Upper lobe of left lung (tissue), 6 donors: ENCODE measurements around the gene ARID5A. TPM values are rescaled to one million over a fixed set of nuclear protein-coding genes. Genes with fewer than 3 reads are reported as not detected.

Source experiments
- ATAC-seq, 2 donors: fragments of 200-7000 bp; cut with Tn5 transposase; one replicate each; pipeline ENCODE4 v1.9.1; 2022; ENCODE audit warnings: mild to moderate bottlenecking in 2 of 2, moderate library complexity in 2 of 2; ENCODE audit not compliant: low FRiP score in 2 of 2
- DNase-seq, 2 donors: peaks; one replicate each; pipeline ENCODE4 v3.0.0-alpha.2; 2019 to 2020
- H3K27ac ChIP-seq, 4 donors: fragments of 200-600 bp; sonication (generic); one replicate each; pipeline ENCODE4 v1.5.1; 2016 to 2019
- H3K27me3 ChIP-seq, 4 donors: fragments of 200-600 bp; sonication (generic); one replicate each; pipeline ENCODE4 v1.5.1; 2017 to 2019
- H3K36me3 ChIP-seq, 4 donors: fragments of 200-600 bp; sonication (generic); one replicate each; pipeline ENCODE4 v1.5.1; 2016 to 2019
- H3K4me1 ChIP-seq, 4 donors: fragments of 200-600 bp; sonication (generic); one replicate each; pipeline ENCODE4 v1.5.1; 2018 to 2019
- H3K4me3 ChIP-seq, 4 donors: fragments of 200-600 bp; sonication (generic); one replicate each; pipeline ENCODE4 v1.5.1; 2017 to 2019; ENCODE audit warnings: mild to moderate bottlenecking in 2 of 4, moderate library complexity in 1 of 4
- H3K9me3 ChIP-seq, 4 donors: fragments of 200-600 bp; sonication (generic); one replicate each; pipeline ENCODE4 v1.5.1; 2018 to 2019
- EP300 ChIP-seq, 4 donors: sonication (generic); formaldehyde crosslinking; IDR thresholded peaks; one replicate each; pipeline ENCODE4 v1.5.1; 2017; ENCODE audit warnings: antibody characterized with exemption in 4 of 4, control low read depth in 2 of 4
- POLR2A ChIP-seq, 4 donors: fragments of 450-650 bp; IDR thresholded peaks; one replicate each; pipeline ENCODE4 v1.5.1; 2016 to 2017; ENCODE audit warnings: antibody characterized with exemption in 4 of 4, mild to moderate bottlenecking in 2 of 4
- POLR2AphosphoS5 ChIP-seq, 2 donors: sonication (generic); formaldehyde crosslinking; IDR thresholded peaks; one replicate each; pipeline ENCODE4 v1.5.1; 2017; ENCODE audit warnings: antibody characterized with exemption in 2 of 2
- WGBS, 2 donors: methylation state at CpG; one replicate each; pipeline ENCODE4 v1.1.5; 2017 to 2018; 5-methylcytosine and 5-hydroxymethylcytosine counted together
- total RNA-seq, 6 donors: library from RNA; depleted of rRNA in 4 of 6; stranded (reverse); fragments of >200 nt in 4 of 6; gene quantifications; one replicate each; pipeline versions ENCODE4 v1.1.0 to v1.2.1, GENCODE V29; 2016 to 2021
- TF ChIP-seq, protein P1 (sequence below), 6 experiments: fragments of 450-650 bp in 4 of 6; fragments of 200-600 bp in 2 of 6; sonication (generic) in 2 of 6; IDR thresholded peaks; one replicate each; pipeline ENCODE4 v1.5.1; 2016 to 2019; ENCODE audit warnings: antibody characterized with exemption in 6 of 6
- donor health status: DM: no; HTN: no; CAD: no; lungs with moderate emphysema.
- donor health status: DM: no; HTN: yes; CAD: no; lungs with severe emphysema.

The ARID5A gene, protein sequence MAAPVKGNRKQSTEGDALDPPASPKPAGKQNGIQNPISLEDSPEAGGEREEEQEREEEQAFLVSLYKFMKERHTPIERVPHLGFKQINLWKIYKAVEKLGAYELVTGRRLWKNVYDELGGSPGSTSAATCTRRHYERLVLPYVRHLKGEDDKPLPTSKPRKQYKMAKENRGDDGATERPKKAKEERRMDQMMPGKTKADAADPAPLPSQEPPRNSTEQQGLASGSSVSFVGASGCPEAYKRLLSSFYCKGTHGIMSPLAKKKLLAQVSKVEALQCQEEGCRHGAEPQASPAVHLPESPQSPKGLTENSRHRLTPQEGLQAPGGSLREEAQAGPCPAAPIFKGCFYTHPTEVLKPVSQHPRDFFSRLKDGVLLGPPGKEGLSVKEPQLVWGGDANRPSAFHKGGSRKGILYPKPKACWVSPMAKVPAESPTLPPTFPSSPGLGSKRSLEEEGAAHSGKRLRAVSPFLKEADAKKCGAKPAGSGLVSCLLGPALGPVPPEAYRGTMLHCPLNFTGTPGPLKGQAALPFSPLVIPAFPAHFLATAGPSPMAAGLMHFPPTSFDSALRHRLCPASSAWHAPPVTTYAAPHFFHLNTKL
- total RNA-seq = 10 to 100 TPM; 18.6 to 57.2 (median 39.7) TPM

DNA sequence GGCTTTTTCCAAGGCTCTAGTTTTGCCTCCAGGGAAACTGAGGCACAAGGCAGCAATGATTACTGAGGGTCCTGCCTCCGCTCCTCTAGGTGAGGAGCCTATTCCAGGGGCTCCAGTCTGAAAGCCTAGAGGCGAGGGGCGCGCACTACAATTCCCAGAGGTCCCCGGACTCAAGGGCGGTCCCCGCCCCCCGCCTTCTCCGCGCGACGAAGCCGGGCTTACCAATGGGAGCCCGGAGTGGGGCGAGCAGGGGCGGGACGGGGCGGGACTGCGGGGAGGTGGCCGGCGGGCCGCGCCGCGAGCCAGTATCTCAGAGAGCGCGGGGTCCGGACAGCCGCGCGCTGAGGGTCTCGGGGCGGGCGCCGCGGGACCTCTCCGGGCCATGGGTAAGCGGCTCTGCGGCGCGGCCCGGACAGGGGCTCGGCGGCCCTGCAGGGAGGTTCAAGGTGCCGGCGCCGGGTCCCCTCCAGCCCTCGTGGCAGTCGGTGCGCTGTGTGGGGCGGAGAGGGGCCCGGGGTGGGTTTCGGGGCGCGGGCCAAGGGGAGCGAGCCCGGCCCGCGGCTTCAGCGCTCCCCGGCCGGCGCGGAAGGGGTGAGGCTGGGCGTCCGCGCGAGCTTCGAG is at the start of gene ARID5A:
TSS of gene ARID5A (plus strand) at position 308 of the 621 bp plus-strand sequence. CDS start at position 383, 75 bp downstream.
- no peaks in the 10 kb centered on the region for H3K9me3 ChIP-seq
- peak; percentile 98 for DNase-seq
- peak; percentile 84 to 97 for TF ChIP-seq POLR2AphosphoS5 (IDR thresholded peaks at IDR 0.05)
- TF ChIP-seq, protein P1, sequence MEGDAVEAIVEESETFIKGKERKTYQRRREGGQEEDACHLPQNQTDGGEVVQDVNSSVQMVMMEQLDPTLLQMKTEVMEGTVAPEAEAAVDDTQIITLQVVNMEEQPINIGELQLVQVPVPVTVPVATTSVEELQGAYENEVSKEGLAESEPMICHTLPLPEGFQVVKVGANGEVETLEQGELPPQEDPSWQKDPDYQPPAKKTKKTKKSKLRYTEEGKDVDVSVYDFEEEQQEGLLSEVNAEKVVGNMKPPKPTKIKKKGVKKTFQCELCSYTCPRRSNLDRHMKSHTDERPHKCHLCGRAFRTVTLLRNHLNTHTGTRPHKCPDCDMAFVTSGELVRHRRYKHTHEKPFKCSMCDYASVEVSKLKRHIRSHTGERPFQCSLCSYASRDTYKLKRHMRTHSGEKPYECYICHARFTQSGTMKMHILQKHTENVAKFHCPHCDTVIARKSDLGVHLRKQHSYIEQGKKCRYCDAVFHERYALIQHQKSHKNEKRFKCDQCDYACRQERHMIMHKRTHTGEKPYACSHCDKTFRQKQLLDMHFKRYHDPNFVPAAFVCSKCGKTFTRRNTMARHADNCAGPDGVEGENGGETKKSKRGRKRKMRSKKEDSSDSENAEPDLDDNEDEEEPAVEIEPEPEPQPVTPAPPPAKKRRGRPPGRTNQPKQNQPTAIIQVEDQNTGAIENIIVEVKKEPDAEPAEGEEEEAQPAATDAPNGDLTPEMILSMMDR (IDR thresholded peaks at IDR 0.05) = peak; percentile 69 to 84 (median 76)
- peak; percentile 75 to 98 (median 95) for TF ChIP-seq POLR2A (IDR thresholded peaks at IDR 0.05)
- TF ChIP-seq EP300 (IDR thresholded peaks at IDR 0.05) = no peak

DNA sequence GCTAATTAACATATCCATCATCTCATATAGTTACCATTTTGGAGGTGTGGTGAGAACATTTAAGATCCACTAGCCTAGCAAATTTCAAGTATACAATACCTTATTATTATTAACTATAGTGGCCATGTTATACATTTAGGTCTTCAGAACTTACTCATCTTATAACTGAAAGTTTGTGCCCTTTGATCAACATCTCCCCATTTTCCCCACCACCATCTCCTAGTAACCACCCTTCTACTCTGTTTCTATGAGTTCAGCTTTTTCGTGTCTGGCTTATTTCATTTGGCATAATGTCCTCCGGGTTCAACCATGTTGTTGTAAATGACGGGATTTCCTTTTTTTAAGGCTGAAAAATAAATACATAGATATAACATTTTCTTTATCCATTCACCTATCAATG is 47.3 kb upstream of the ARID5A start:
- Histone ChIP-seq H3K4me3 (no peak overlapping the region), H3K9me3 (peaks cover 0 to 2% (median under 1%) of the 10 kb centered on the region in 4 donors), H3K27me3 (no peaks in the 10 kb centered on the region), H3K4me1 (peaks cover 4 to 17% (median 11%) of the 10 kb centered on the region in 4 donors), H3K27ac (no peak overlapping the region), H3K36me3 (no peaks in the 10 kb centered on the region)
- ATAC-seq = no peak
- DNase-seq = no peak
- TF ChIP-seq, protein P1 (IDR thresholded peaks at IDR 0.05) = no peak
- TF ChIP-seq POLR2A (IDR thresholded peaks at IDR 0.05) = no peak
- TF ChIP-seq EP300 (IDR thresholded peaks at IDR 0.05) = no peak
- no peak for TF ChIP-seq POLR2AphosphoS5 (IDR thresholded peaks at IDR 0.05)
- WGBS, 2 donors = 88 to 89% methylated on average over 3 of the region's 3 CpGs

More for the DNA sequence above, at the start of gene ARID5A:
- H3K27ac ChIP-seq = peak within 1 kb of the TSS; percentile 98 to 100 (median 99)
- peaks cover 43 to 88% (median 74%) of the 10 kb centered on the region in 4 donors for H3K4me1 ChIP-seq
- peak; percentile 89 for ATAC-seq
- peak within 1 kb of the TSS; percentile 86 to 99 (median 94) for H3K4me3 ChIP-seq
- H3K27me3 ChIP-seq = no peaks in the 10 kb centered on the region
- 0 to 14% methylated on average over 8 to 16 of the region's 69 CpGs for WGBS, 2 donors
- peaks cover 0 to 3% (median 0%) of the 10 kb centered on the region in 4 donors for H3K36me3 ChIP-seq

DNA sequence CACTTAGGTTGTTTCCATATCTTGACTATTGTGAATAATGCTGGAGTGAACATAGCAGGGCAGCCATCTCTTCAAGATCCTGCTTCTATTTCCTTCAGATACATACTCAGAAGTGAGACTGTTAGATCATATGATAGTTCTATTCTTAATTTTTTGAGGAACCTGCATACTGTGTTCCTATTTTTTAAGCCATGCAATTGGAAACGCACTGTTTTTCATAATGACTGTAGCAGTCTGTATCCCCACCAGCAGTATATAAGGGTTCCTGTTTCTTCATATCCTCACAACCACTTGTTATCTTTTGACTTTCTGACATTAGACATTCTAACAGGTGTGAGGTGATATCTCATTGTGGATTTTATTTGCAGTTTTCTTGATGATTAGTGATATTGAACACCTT is 46.9 kb upstream of the ARID5A start:
- Histone ChIP-seq H3K4me3 (no peak overlapping the region), H3K27ac (no peak overlapping the region), H3K27me3 (no peaks in the 10 kb centered on the region), H3K4me1 (peaks cover 4 to 16% (median 11%) of the 10 kb centered on the region in 4 donors), H3K36me3 (no peaks in the 10 kb centered on the region), H3K9me3 (peaks cover 0 to 6% (median 2%) of the 10 kb centered on the region in 4 donors)
- no peak for DNase-seq
- peak in 1 of 2 donors; percentile 54 for ATAC-seq
- TF ChIP-seq POLR2AphosphoS5 (IDR thresholded peaks at IDR 0.05) (no peak), POLR2A (IDR thresholded peaks at IDR 0.05) (no peak), EP300 (IDR thresholded peaks at IDR 0.05) (no peak)
- TF ChIP-seq, protein P1 (IDR thresholded peaks at IDR 0.05) = no peak
- 64 to 71% methylated on average over 1 of the region's 1 CpG for WGBS, 2 donors

DNA sequence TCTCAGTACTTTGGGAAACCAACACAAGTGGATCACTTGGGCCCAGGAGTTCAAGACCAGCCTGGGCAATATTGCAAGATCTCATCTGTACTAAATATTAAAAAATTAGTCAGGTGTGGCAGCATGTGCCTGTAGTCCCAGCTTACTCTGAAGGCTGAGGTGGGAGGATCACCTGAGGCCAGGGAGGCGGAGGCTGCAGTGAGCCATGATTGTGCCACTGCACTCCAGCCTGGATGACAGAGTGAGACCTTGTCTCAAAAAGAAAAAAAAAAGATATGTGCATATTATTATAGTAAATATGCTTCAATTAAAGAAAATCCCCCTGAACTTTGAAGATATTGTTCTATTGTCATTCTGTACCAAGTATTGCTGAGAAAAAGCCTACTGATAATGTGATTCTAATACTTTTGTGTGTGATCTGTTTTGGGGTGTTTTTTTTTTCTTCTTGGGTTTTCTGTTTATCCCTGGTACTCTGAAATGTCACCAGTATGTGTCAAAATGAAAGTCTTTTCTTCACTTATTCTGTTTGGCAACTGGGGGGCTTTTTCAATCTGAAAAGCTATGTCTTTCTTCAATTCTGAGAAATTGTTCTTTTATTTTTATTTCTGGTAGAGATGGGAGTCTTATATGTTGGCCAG is 44.6 kb upstream of the ARID5A start:
- Histone ChIP-seq H3K4me3 (no peak overlapping the region), H3K36me3 (no peaks in the 10 kb centered on the region), H3K27me3 (no peaks in the 10 kb centered on the region), H3K27ac (no peak overlapping the region), H3K9me3 (peaks cover 0 to 10% (median 4%) of the 10 kb centered on the region in 4 donors), H3K4me1 (peaks cover 0 to 3% (median 0%) of the 10 kb centered on the region in 4 donors)
- ATAC-seq = no peak
- DNase-seq = no peak
- TF ChIP-seq EP300 (IDR thresholded peaks at IDR 0.05) (no peak), POLR2A (IDR thresholded peaks at IDR 0.05) (no peak), POLR2AphosphoS5 (IDR thresholded peaks at IDR 0.05) (no peak)
- TF ChIP-seq, protein P1 (IDR thresholded peaks at IDR 0.05) = no peak
- WGBS, 2 donors = 100% methylated on average over 1 of the region's 1 CpG
